ENCODE measurements around the gene ATF2. TPM values are rescaled to one million over a fixed set of nuclear protein-coding genes. Genes with fewer than 3 reads are reported as not detected.

Gene ATF2
- total and polyA plus RNA-seq, 2 donors from 2014 or later = 14.1 to 55.6 TPM

- DNase-seq (no peak), FAIRE-seq (no peak)
- no peak overlapping the region for H3K4me3 ChIP-seq (ENCODE audit: low read length in 3 of 3)
- intact Hi-C loops (cut with DNase I) = no loop called here
- no peak for TF ChIP-seq CTCF (IDR thresholded peaks at IDR 0.05; ENCODE audit: borderline replicate concordance, extremely low read depth, insufficient read depth)
- no peak overlapping the region for H3K27ac ChIP-seq (ENCODE audit: low read depth in 2 of 2, low read length in 2 of 2)
- H3K4me1 ChIP-seq (ENCODE audit: control insufficient read depth in 2 of 3, insufficient read depth in 2 of 3, low read depth in 1 of 3, low read length in 3 of 3) = no peaks in the 10 kb centered on the region
- no peak overlapping the region for H3K9ac ChIP-seq (ENCODE audit: low read length in 3 of 3)
- H3K36me3 ChIP-seq (ENCODE audit: control insufficient read depth in 2 of 3, insufficient read depth in 3 of 3, low read length in 3 of 3) = no peaks in the 10 kb centered on the region
- H3K9me3 ChIP-seq (ENCODE audit: control insufficient read depth in 2 of 3, insufficient read depth in 1 of 3, low read length in 3 of 3) = no peaks in the 10 kb centered on the region
- no peaks in the 10 kb centered on the region for H3K27me3 ChIP-seq (ENCODE audit: control insufficient read depth, insufficient read depth, low read length)
Observed at GRCh38 chr2:175048275-175048674, 119.7 kb downstream of the ATF2 start.

- intact Hi-C loops (cut with DNase I) = no loop called here
- no peak for DNase-seq
- H3K36me3 ChIP-seq (ENCODE audit: control insufficient read depth in 2 of 3, insufficient read depth in 3 of 3, low read length in 3 of 3) = no peaks in the 10 kb centered on the region
- no peak for TF ChIP-seq CTCF (IDR thresholded peaks at IDR 0.05; ENCODE audit: borderline replicate concordance, extremely low read depth, insufficient read depth)
- no peak for FAIRE-seq
- no peaks in the 10 kb centered on the region for H3K9me3 ChIP-seq (ENCODE audit: control insufficient read depth in 2 of 3, insufficient read depth in 1 of 3, low read length in 3 of 3)
- no peak overlapping the region for H3K27ac ChIP-seq (ENCODE audit: low read depth in 2 of 2, low read length in 2 of 2)
- H3K4me1 ChIP-seq (ENCODE audit: control insufficient read depth in 2 of 3, insufficient read depth in 2 of 3, low read depth in 1 of 3, low read length in 3 of 3) = no peaks in the 10 kb centered on the region
- no peak overlapping the region for H3K9ac ChIP-seq (ENCODE audit: low read length in 3 of 3)
- no peak overlapping the region for H3K4me3 ChIP-seq (ENCODE audit: low read length in 3 of 3)
- no peaks in the 10 kb centered on the region for H3K27me3 ChIP-seq (ENCODE audit: control insufficient read depth, insufficient read depth, low read length)
Observed at GRCh38 chr2:175039490-175039889, 128.5 kb downstream of the ATF2 start.

- FAIRE-seq (no peak), DNase-seq (no peak)
- Histone ChIP-seq H3K9me3 (ENCODE audit: control insufficient read depth in 2 of 3, insufficient read depth in 1 of 3, low read length in 3 of 3) (no peaks in the 10 kb centered on the region), H3K27me3 (ENCODE audit: control insufficient read depth, insufficient read depth, low read length) (no peaks in the 10 kb centered on the region), H3K36me3 (ENCODE audit: control insufficient read depth in 2 of 3, insufficient read depth in 3 of 3, low read length in 3 of 3) (no peaks in the 10 kb centered on the region), H3K4me3 (ENCODE audit: low read length in 3 of 3) (no peak overlapping the region), H3K9ac (ENCODE audit: low read length in 3 of 3) (no peak overlapping the region), H3K27ac (ENCODE audit: low read depth in 2 of 2, low read length in 2 of 2) (no peak overlapping the region), H3K4me1 (ENCODE audit: control insufficient read depth in 2 of 3, insufficient read depth in 2 of 3, low read depth in 1 of 3, low read length in 3 of 3) (no peaks in the 10 kb centered on the region)
- intact Hi-C loops (cut with DNase I) = no loop called here
- no peak for TF ChIP-seq CTCF (IDR thresholded peaks at IDR 0.05; ENCODE audit: borderline replicate concordance, extremely low read depth, insufficient read depth)
Observed at GRCh38 chr2:175039031-175039430, 129.0 kb downstream of the ATF2 start.

GRCh38 chr2:175037941-175038340 lies 130.1 kb downstream of the ATF2 start:
- no peaks in the 10 kb centered on the region for H3K9me3 ChIP-seq (ENCODE audit: control insufficient read depth in 2 of 3, insufficient read depth in 1 of 3, low read length in 3 of 3)
- intact Hi-C loops (cut with DNase I) = no loop called here
- H3K27ac ChIP-seq (ENCODE audit: low read depth in 2 of 2, low read length in 2 of 2) = no peak overlapping the region
- no peaks in the 10 kb centered on the region for H3K36me3 ChIP-seq (ENCODE audit: control insufficient read depth in 2 of 3, insufficient read depth in 3 of 3, low read length in 3 of 3)
- FAIRE-seq (no peak), DNase-seq (no peak)
- H3K27me3 ChIP-seq (ENCODE audit: control insufficient read depth, insufficient read depth, low read length) = no peaks in the 10 kb centered on the region
- TF ChIP-seq CTCF (IDR thresholded peaks at IDR 0.05; ENCODE audit: borderline replicate concordance, extremely low read depth, insufficient read depth) = no peak
- no peak overlapping the region for H3K9ac ChIP-seq (ENCODE audit: low read length in 3 of 3)
- H3K4me1 ChIP-seq (ENCODE audit: control insufficient read depth in 2 of 3, insufficient read depth in 2 of 3, low read depth in 1 of 3, low read length in 3 of 3) = no peaks in the 10 kb centered on the region
- no peak overlapping the region for H3K4me3 ChIP-seq (ENCODE audit: low read length in 3 of 3)

Measured in kidney (tissue), 14 donors.